ENCODE measurements around the gene PPP1R1C.

PPP1R1C gene

GRCh38 chr2:182064019-182064778 lies 78.5 kb downstream of the PPP1R1C start:
- DNase-seq (ENCODE audit: low spot score): no peak

- DNase-seq (ENCODE audit: low spot score): no peak
Observed at GRCh38 chr2:182066400-182067087, 80.9 kb downstream of the PPP1R1C start.

- DNase-seq (ENCODE audit: low spot score): no peak
Observed at GRCh38 chr2:182067393-182067792, 81.7 kb downstream of the PPP1R1C start.

GRCh38 chr2:182068811-182069210 lies 83.2 kb downstream of the PPP1R1C start:
- no peak for DNase-seq (ENCODE audit: low spot score)

DNA sequence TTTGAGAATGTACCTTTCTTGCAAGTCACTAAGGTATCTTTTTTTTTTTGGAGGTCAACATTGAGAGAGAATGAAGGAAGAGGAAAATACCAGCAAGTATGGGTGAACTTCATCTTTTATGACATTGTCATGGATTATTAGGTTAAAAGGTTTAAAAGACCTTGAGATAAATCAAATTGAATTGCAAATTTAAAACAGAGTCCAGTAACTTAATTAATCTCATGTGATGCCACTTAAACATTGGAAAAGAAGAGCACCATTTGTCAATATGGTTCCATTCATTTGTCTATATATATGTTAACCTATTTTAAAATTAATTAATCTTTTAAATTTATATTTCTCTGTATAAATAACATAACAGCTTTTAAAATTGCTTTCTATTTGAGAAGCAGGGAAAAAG lies 83.8 kb downstream of the PPP1R1C start:
- no peak for DNase-seq (ENCODE audit: low spot score)

- no peak for DNase-seq (ENCODE audit: low spot score)
Observed at GRCh38 chr2:182069908-182070307, 84.3 kb downstream of the PPP1R1C start.

- DNase-seq (ENCODE audit: low spot score): no peak
Observed at GRCh38 chr2:182070736-182071135, 85.1 kb downstream of the PPP1R1C start.

- no peak for DNase-seq (ENCODE audit: low spot score)
Observed at GRCh38 chr2:182072861-182073260, 87.2 kb downstream of the PPP1R1C start.

- DNase-seq (ENCODE audit: low spot score): no peak
Observed at GRCh38 chr2:182073613-182074012, 88.0 kb downstream of the PPP1R1C start.

DNA sequence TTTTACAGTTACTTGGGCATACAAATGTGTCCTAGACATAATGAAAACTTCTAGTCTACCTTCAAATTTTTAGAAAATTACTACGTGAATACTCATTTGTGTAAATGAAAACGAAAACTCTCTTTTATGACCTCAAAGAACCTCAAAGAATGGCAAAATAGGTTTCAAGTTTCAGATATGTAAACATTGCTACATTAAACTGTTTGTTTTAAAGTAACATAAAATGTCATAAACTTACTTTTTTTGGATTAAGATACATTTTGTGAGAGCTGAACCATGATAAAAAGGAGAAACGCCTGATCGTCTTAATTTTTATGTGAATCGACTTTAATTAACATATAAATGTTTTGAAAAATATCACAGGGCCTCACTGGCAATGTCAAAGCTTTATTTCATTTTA lies 91.4 kb downstream of the PPP1R1C start:
- no peak for DNase-seq (ENCODE audit: low spot score)

- DNase-seq (ENCODE audit: low spot score): peak; percentile 74
Observed at GRCh38 chr2:182077448-182078142, 91.9 kb downstream of the PPP1R1C start.

GRCh38 chr2:182078988-182079602 lies 93.4 kb downstream of the PPP1R1C start:
- no peak for DNase-seq (ENCODE audit: low spot score)

- no peak for DNase-seq (ENCODE audit: low spot score)
Observed at GRCh38 chr2:182080493-182080892, 94.8 kb downstream of the PPP1R1C start.

- no peak for DNase-seq (ENCODE audit: low spot score)
Observed at GRCh38 chr2:182081602-182082260, 96.1 kb downstream of the PPP1R1C start.

- DNase-seq (ENCODE audit: low spot score): no peak
Observed at GRCh38 chr2:182088681-182089320, 103.1 kb downstream of the PPP1R1C start.

- no peak for DNase-seq (ENCODE audit: low spot score)
Observed at GRCh38 chr2:182090486-182090885, 104.8 kb downstream of the PPP1R1C start.

- no peak for DNase-seq (ENCODE audit: low spot score)
Observed at GRCh38 chr2:182097571-182098164, 112.0 kb downstream of the PPP1R1C start.

GRCh38 chr2:182098648-182099047 lies 113.0 kb downstream of the PPP1R1C start:
- no peak for DNase-seq (ENCODE audit: low spot score)

GRCh38 chr2:182101263-182101662 lies 115.6 kb downstream of the PPP1R1C start:
- DNase-seq (ENCODE audit: low spot score): no peak

DNA sequence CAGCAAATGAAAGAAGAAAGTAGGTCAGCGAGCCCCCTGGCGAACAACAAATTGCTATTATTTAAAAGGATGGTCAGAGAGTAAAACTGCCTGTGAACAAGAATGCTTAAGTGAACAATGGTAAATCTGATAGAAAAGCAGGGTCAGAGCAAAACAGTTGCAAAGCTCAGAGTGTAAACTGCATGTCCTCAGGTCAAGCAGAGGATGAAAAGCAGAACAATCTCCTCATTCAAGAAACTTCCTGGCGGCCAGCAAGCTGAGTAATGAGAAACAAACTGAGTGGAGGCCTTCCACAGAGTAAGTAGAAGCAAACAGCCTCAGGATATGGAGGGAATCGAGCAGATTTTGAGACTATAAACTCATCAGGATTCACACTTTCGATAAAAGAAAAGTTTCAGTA lies 117.9 kb downstream of the PPP1R1C start:
- DNase-seq (ENCODE audit: low spot score): no peak

DNA sequence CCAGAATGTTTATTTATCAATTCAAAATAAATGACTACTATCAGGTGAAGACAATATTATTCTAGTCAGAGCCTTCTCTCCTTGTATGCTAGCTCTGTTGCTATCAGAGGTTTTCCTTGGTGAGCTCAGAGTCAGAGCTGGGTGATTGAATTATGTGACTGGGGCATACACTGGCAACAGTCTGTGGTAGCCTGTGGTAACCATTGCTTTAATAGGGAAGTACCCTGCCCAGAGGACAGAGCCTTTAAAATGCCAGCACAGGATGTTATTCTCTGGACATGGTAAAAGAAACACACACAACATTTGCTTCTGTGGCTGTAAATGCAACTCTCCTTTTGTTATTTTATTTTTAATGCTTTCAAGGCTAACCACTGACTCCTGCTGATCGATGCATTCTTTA lies 124.7 kb downstream of the PPP1R1C start:
- no peak for DNase-seq (ENCODE audit: low spot score)

Measured in LoVo (cell line).